ENCODE data around the gene CCDC61.

CCDC61 gene

GRCh38 chr19:45973553-45974338 lies 21.5 kb upstream of the CCDC61 start, which contains the start of gene NOVA2:
Gene NOVA2 (minus strand): TSS chr19:45973865. CDS start chr19:45973351, 514 bp downstream.
- peak; percentile 21 to 31 for DNase-seq

GRCh38 chr19:45975306-45976070 lies 19.8 kb upstream of the CCDC61 start:
- DNase-seq = no peak

GRCh38 chr19:45976178-45976577 lies 19.1 kb upstream of the CCDC61 start:
- no peak for DNase-seq

GRCh38 chr19:45978156-45978555 lies 17.1 kb upstream of the CCDC61 start:
- no peak for DNase-seq

- no peak for DNase-seq
Measured at GRCh38 chr19:45981350-45981749, 13.9 kb upstream of the CCDC61 start.

- DNase-seq = no peak
Measured at GRCh38 chr19:45985321-45985720, 9.9 kb upstream of the CCDC61 start.

- DNase-seq = no peak
Measured at GRCh38 chr19:45990113-45990728, 5.0 kb upstream of the CCDC61 start.

GRCh38 chr19:45994456-45994997 lies 740 bp upstream of the CCDC61 start:
- DNase-seq = no peak

- DNase-seq = no peak
Measured at GRCh38 chr19:45995715-45996385, 583 bp downstream of the CCDC61 start.

GRCh38 chr19:45996933-45997332 lies 1.7 kb downstream of the CCDC61 start:
- no peak for DNase-seq

GRCh38 chr19:45998834-45999233 lies 3.6 kb downstream of the CCDC61 start:
- no peak for DNase-seq

GRCh38 chr19:45999653-46000121 lies 4.4 kb downstream of the CCDC61 start:
- DNase-seq = peak; percentile 7 to 25

- peak; percentile 79 to 82 for DNase-seq
Measured at GRCh38 chr19:46000491-46001246, 5.4 kb downstream of the CCDC61 start.

- DNase-seq = no peak
Measured at GRCh38 chr19:46002678-46003275, 7.5 kb downstream of the CCDC61 start.

GRCh38 chr19:46006411-46006810 lies 11.1 kb downstream of the CCDC61 start:
- no peak for DNase-seq

- peak; percentile 56 to 68 for DNase-seq
Measured at GRCh38 chr19:46009530-46010510, 14.6 kb downstream of the CCDC61 start.

- no peak for DNase-seq
Measured at GRCh38 chr19:46014534-46014933, 19.3 kb downstream of the CCDC61 start.

GRCh38 chr19:46014941-46015686 lies 19.8 kb downstream of the CCDC61 start:
- DNase-seq = peak; percentile 65 to 69

Data from CD4-positive, alpha-beta T cell treated with Interleukin-1 beta for 1 hour (primary cell).